GM12878 (cell line): Measurements from ENCODE around the gene C21orf58. TPM values are rescaled to one million over a fixed set of nuclear protein-coding genes. Genes with fewer than 3 reads are reported as not detected.
A peak's percentile ranks its signal among the peaks of the same experiment; 100 is the strongest.

Experiments
- CEBPB ChIP-seq, 2 experiments: fragments of 150-350 bp in 1 of 2; IDR thresholded peaks; 2 replicates each; pipeline ENCODE4 v1.6.1; 2012 to 2014; ENCODE audit warnings: low read depth in 2 of 2, low read length in 2 of 2, borderline replicate concordance in 1 of 2, inconsistent platforms in 1 of 2
- CHD4 ChIP-seq: fragments of 200-600 bp; sonication (generic); IDR thresholded peaks from 2 replicates; pipeline ENCODE4 v1.6.1; 2016; ENCODE audit warnings: mild to moderate bottlenecking
- CREB1 ChIP-seq: IDR thresholded peaks from 2 replicates; pipeline ENCODE4 v1.6.1; 2012; ENCODE audit warnings: low read depth, mild to moderate bottlenecking, inconsistent platforms
- EP300 ChIP-seq, 2 experiments: fragments of 150-350 bp in 1 of 2; IDR thresholded peaks; 2 replicates each; pipeline ENCODE4 v1.6.1; 2011 to 2012; ENCODE audit warnings: low read depth in 2 of 2, low read length in 2 of 2, borderline replicate concordance in 1 of 2, improper control_type of control experiment in 1 of 2, inconsistent platforms in 1 of 2; ENCODE audit not compliant: control insufficient read depth in 1 of 2
- NFIC ChIP-seq: IDR thresholded peaks from 2 replicates; pipeline ENCODE4 v1.6.1; 2012; ENCODE audit warnings: low read depth, mild to moderate bottlenecking, inconsistent platforms, low read length, moderate library complexity
- NRF1 ChIP-seq: conservative IDR thresholded peaks from 2 replicates; pipeline ENCODE4 v1.6.1; 2011; ENCODE audit warnings: mild to moderate bottlenecking, low read depth, low read length, improper control_type of control experiment
- RBBP5 ChIP-seq: fragments of 200-600 bp; sonication (generic); conservative IDR thresholded peaks from 2 replicates; pipeline ENCODE4 v1.6.1; 2016
- RELA ChIP-seq: fragments of 450-650 bp; IDR thresholded peaks from 2 replicates; pipeline ENCODE4 v1.8.0; 2014; ENCODE audit warnings: borderline replicate concordance; ENCODE audit not compliant: partially characterized antibody
- RUNX3 ChIP-seq: IDR thresholded peaks from 2 replicates; pipeline ENCODE4 v1.6.1; 2012; ENCODE audit warnings: low read length, inconsistent platforms
- SREBF2 ChIP-seq: IDR thresholded peaks from 2 replicates; pipeline ENCODE4 v1.6.1; 2012; ENCODE audit warnings: mild to moderate bottlenecking, low read length
- ZBED1 ChIP-seq: IDR thresholded peaks from 2 replicates; pipeline ENCODE4 v1.6.1; 2016; ENCODE audit warnings: borderline replicate concordance
- polyA plus RNA-seq, 11 experiments: library from polyadenylated mRNA; depleted of rRNA in 4 of 11; unstranded in 6 of 11; stranded (reverse) in 5 of 11; fragments of >200 nt; fragmentation: Nextera tagmentation in 4 of 11; fragmentation: Illumina TruSeq in 1 of 11; extraction: Ambion mirVana in 4 of 11; extraction: Trizol in 1 of 11; gene quantifications; 1 replicate in 1 of 11; 2 replicates in 10 of 11; pipeline versions ENCODE4 v1.2.1 to v1.2.3, GENCODE V29; 2011 to 2016; ENCODE audit warnings: inconsistent platforms in 2 of 11, missing spikeins in 2 of 11, low read depth in 1 of 11
- total RNA-seq, 4 experiments: library from RNA; depleted of rRNA in 3 of 4; stranded (reverse); fragments of >200 nt in 3 of 4; fragmentation: Illumina TruSeq in 1 of 4; extraction: Trizol in 1 of 4; gene quantifications; 2 replicates each; pipeline versions ENCODE4 v1.2.1 to v1.2.3, GENCODE V29; 2013 to 2021
- TF ChIP-seq, protein P1 (sequence below): fragments of 450-650 bp; IDR thresholded peaks from 2 replicates; pipeline ENCODE4 v1.6.1; 2017; ENCODE audit warnings: mild to moderate bottlenecking, moderate library complexity
- TF ChIP-seq, protein P2 (sequence below), 3 experiments: IDR thresholded peaks in 2 of 3; conservative IDR thresholded peaks in 1 of 3; 2 replicates each; pipeline ENCODE4 v1.5.1; 2011; ENCODE audit warnings: low read depth in 3 of 3, low read length in 3 of 3, mild to moderate bottlenecking in 3 of 3, control low read depth in 2 of 3, moderate library complexity in 2 of 3, inconsistent platforms in 1 of 3, mixed read lengths in 1 of 3; ENCODE audit not compliant: control insufficient read depth in 2 of 3, insufficient read depth in 1 of 3; ENCODE audit errors: extremely low read depth in 1 of 3
- TF ChIP-seq, protein P3 (sequence below): IDR thresholded peaks from 2 replicates; pipeline ENCODE4 v1.6.1; 2011; ENCODE audit warnings: low read depth, mild to moderate bottlenecking, low read length, moderate library complexity, borderline replicate concordance; ENCODE audit errors: extremely low read depth

C21orf58 gene
- total and polyA plus RNA-seq, 10 of the 15 experiments (the other 5 are each of a cell fraction or from before 2014, with no cell fraction given), result 1.1 to 22.3 (median 11.8) TPM

DNA sequence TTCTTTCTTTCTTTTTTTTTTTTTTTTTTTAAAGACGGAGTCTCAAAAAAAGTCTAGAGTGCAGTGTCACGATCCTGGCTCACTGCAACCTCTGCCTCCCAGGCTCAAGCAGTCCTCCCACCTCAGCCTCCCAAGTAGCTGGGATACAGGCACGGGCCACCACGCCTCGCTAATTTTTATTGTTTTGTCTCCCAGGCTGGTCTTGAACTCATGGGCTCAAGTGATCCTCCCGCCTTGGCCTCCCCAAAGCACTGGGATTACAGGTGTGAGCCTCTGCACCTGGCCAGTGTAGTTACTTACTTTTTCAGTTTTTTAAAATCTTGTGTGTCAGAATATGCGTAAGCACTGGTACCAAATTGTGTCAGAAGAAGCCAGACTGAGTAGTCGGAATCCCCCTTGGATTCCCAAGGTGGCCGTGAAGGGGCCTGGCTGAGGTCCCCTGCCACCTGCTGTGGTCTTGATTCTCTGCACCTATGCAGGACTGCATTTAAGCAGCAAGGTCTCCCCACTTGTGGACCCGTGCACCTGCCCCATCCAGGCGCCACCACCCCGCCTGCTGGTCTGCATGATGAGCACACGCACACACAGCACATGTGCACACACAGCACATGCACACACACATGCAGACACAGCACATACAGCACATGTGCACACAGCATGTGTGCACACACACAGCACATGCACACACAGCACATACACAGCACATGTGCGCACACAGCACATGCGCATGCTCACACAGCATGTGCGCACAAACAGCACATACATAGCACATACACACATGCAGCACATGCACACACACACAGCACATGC, 47.7 kb upstream of the C21orf58 start (continued):
- TF ChIP-seq, protein P1, sequence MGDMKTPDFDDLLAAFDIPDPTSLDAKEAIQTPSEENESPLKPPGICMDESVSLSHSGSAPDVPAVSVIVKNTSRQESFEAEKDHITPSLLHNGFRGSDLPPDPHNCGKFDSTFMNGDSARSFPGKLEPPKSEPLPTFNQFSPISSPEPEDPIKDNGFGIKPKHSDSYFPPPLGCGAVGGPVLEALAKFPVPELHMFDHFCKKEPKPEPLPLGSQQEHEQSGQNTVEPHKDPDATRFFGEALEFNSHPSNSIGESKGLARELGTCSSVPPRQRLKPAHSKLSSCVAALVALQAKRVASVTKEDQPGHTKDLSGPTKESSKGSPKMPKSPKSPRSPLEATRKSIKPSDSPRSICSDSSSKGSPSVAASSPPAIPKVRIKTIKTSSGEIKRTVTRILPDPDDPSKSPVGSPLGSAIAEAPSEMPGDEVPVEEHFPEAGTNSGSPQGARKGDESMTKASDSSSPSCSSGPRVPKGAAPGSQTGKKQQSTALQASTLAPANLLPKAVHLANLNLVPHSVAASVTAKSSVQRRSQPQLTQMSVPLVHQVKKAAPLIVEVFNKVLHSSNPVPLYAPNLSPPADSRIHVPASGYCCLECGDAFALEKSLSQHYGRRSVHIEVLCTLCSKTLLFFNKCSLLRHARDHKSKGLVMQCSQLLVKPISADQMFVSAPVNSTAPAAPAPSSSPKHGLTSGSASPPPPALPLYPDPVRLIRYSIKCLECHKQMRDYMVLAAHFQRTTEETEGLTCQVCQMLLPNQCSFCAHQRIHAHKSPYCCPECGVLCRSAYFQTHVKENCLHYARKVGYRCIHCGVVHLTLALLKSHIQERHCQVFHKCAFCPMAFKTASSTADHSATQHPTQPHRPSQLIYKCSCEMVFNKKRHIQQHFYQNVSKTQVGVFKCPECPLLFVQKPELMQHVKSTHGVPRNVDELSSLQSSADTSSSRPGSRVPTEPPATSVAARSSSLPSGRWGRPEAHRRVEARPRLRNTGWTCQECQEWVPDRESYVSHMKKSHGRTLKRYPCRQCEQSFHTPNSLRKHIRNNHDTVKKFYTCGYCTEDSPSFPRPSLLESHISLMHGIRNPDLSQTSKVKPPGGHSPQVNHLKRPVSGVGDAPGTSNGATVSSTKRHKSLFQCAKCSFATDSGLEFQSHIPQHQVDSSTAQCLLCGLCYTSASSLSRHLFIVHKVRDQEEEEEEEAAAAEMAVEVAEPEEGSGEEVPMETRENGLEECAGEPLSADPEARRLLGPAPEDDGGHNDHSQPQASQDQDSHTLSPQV, result no peak
- TF ChIP-seq ZBED1, result 0 out of 2 replicates have a peak, but pooled peaks have one; percentile 49
- no peak for TF ChIP-seq CEBPB (IDR thresholded peaks at IDR 0.05; ENCODE audit: borderline replicate concordance in 1 of 2, low read depth in 2 of 2, low read length in 2 of 2)
- TF ChIP-seq RBBP5, result no peak
- TF ChIP-seq, protein P2, sequence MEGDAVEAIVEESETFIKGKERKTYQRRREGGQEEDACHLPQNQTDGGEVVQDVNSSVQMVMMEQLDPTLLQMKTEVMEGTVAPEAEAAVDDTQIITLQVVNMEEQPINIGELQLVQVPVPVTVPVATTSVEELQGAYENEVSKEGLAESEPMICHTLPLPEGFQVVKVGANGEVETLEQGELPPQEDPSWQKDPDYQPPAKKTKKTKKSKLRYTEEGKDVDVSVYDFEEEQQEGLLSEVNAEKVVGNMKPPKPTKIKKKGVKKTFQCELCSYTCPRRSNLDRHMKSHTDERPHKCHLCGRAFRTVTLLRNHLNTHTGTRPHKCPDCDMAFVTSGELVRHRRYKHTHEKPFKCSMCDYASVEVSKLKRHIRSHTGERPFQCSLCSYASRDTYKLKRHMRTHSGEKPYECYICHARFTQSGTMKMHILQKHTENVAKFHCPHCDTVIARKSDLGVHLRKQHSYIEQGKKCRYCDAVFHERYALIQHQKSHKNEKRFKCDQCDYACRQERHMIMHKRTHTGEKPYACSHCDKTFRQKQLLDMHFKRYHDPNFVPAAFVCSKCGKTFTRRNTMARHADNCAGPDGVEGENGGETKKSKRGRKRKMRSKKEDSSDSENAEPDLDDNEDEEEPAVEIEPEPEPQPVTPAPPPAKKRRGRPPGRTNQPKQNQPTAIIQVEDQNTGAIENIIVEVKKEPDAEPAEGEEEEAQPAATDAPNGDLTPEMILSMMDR (IDR thresholded peaks at IDR 0.05 in 2 of 3, conservative IDR thresholded peaks at IDR 0.05 in 1 of 3; ENCODE audit: control insufficient read depth in 2 of 3, extremely low read depth in 1 of 3, insufficient read depth in 1 of 3, low read depth in 3 of 3, low read length in 3 of 3), result peak in 1 of 3 experiments; percentile 14; a peak in 1 of 6 replicates
- TF ChIP-seq CHD4, result no peak
- TF ChIP-seq SREBF2, result no peak
- TF ChIP-seq CREB1, result peak; percentile 80
- TF ChIP-seq EP300 (IDR thresholded peaks at IDR 0.05; ENCODE audit: borderline replicate concordance in 1 of 2, control insufficient read depth in 1 of 2, low read depth in 2 of 2, low read length in 2 of 2), result peak; percentile 60 to 72; a peak in 3 of 4 replicates
- peak; percentile 58 for TF ChIP-seq RUNX3
- peak; percentile 82 for TF ChIP-seq RELA
- TF ChIP-seq, protein P3, sequence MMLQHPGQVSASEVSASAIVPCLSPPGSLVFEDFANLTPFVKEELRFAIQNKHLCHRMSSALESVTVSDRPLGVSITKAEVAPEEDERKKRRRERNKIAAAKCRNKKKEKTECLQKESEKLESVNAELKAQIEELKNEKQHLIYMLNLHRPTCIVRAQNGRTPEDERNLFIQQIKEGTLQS, result no peak
- no peak for TF ChIP-seq NRF1
- peak; percentile 55; the same call in 1 of the 2 replicates for TF ChIP-seq NFIC
- TF ChIP-seq, all 136 proteins: peak for 20
